Kidney capillary endothelial cell (primary cell): Measurements from ENCODE around the gene PLEKHM3.

ENCODE experiments used
- DNase-seq: peaks from one replicate; pipeline ENCODE4 v3.0.0-alpha.2; 2018; ENCODE audit warnings: low spot score

PLEKHM3 gene

DNA sequence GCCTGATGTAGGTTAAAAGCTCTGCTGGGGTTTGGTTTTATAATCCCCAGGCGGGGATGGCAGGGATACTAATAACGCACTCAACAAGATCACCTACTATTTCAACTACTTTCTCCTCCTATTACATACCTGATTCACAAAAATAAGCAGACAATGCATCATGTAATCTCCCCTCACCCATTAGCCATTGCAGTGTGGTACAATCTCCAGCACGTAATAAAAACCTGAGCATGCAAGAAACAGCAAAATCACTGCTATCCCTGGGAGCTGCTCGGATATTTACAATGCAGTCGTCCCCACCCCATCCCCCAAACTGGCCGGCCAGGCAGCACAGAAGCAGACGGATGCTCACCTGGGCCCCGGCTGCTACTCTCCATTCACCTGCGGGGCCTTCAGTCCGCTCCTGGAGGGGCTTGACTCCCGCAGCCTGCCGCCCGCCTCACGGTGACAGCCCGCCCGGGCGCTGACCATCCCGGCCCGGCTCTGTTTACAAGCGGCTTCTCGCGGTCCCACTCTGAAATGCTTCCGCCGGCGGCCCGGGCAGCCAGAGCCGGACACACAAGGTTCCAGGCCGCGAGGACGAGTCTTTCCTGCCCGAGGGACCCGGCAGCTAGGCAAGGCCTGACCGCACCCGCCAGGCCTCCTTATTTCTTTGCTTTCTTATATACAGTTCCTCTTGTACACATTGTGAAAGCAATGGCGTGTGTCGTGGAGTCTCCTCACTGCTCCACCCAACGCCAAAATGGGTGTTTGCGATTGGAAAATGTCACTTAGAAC, at the start of gene PLEKHM3:
PLEKHM3 (minus strand) TSS at position 491 of the 777 bp plus-strand sequence. CDS start 23,888 bp downstream, outside the sequence.
- DNase-seq: peak; percentile 75

- DNase-seq: no peak
These were observed 49.5 kb upstream of the PLEKHM3 start for GRCh38 chr2:208074610-208075356.

DNA sequence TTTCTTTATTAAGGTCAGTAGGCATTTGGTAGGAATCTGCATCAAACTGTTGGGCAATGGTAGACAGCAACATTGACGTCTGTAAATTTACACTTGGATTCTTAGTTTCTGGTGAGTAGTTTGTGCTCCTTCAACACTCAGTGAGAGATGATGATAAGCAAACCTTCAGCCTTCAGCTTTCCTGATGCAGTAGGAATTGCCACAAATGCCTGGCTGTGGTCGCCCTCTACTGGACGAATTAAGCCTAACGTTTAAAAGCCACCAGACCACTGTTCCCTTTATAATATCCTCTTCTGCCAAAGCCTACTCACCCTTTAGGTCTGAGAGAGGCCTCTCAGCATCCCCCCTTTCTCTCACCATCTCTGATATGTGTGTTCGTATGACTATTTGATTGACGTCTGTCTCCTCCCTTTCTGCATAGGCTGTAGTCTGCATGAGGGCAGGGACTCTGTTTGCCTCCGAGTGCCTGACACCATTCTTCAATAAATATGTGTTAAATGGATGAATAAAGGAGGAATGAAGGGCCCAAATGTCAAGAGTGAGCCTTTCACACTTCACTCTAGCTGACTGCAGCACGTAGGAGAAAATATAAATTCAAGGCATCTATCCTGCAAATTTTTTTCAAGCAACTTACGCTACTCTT, 47.0 kb upstream of the PLEKHM3 start:
- DNase-seq: peak; percentile 58

- DNase-seq: no peak
These were observed 43.9 kb upstream of the PLEKHM3 start for GRCh38 chr2:208069186-208069585.

GRCh38 chr2:208066016-208066415, 40.7 kb upstream of the PLEKHM3 start:
- no peak for DNase-seq

DNA sequence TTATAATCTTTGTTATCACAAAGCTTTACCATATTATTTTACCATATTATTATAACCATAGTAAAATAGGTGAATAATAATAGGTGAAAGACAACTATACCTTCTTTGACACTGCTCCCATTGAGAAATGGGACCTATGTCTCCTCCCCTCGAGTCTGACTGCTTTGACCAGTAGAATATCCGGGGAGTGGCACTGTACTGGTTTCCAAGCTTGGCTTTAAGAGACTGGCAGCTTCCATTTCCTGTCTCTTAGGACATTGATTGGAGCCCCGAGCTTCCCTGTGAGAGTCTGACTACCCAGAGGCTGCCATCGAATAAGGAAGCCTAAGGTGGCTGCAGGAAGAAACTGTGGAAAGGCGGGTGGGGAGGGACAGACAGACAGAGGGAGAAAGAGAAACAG, 40.1 kb upstream of the PLEKHM3 start:
- DNase-seq: no peak

DNA sequence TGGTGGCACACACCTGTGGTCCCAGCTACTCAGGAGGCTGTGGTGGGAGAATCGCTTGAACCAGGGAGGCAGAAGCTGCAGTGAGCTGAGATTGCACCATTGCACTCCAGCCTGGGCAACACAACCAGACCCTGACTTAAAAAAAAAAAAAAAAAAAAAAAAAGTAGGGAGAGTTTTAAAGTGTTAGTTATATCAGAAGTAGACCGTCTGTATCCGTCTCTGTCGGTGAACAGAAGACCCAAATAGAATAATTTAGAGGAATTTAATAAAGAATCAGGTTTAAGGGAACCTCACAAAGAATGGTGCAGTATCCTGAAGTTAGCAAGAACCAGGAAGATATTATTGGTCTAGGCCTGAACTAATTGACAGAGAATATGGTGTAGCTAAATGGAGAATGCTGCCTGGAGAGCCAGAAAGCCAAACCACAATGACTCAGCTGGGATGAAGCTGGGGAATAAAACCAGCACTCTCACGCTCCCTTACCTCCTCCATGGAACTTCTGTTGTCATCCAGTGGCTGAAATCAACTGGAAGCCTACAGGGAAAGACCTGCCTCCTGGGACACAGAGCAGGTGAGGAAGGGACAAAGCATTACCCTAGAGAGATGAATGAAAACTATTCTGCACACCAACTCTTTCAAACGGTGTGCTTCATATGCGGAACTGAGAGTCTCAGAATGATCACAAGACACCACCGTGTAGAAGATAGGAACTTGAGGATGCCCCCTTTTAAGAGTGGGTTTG, 39.1 kb upstream of the PLEKHM3 start:
- no peak for DNase-seq

GRCh38 chr2:208062961-208063360, 37.6 kb upstream of the PLEKHM3 start:
- DNase-seq: no peak

DNA sequence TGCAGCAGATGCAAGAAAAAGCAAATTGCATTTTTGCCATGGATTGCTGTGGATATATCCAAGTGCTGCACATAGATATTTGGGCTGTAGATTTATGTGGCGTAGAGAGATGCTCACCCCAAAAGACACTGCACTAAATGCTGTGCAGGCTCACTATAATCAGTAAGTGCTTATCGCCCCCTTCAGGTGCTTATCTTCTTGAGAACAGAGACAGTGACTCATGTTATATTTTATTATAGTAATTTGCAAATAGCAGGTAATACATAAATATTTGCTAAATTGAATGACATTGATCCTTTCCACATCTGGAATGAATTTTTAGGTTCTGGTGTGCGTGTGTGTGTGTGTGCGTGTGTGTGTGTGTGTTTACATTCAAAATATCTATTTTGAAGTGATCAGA, 36.8 kb upstream of the PLEKHM3 start:
- no peak for DNase-seq

GRCh38 chr2:208057108-208057507, 31.8 kb upstream of the PLEKHM3 start:
- no peak for DNase-seq

GRCh38 chr2:208049441-208049840, 24.1 kb upstream of the PLEKHM3 start:
- no peak for DNase-seq

GRCh38 chr2:208049006-208049405, 23.7 kb upstream of the PLEKHM3 start:
- no peak for DNase-seq

GRCh38 chr2:208047840-208048239, 22.5 kb upstream of the PLEKHM3 start:
- no peak for DNase-seq

DNA sequence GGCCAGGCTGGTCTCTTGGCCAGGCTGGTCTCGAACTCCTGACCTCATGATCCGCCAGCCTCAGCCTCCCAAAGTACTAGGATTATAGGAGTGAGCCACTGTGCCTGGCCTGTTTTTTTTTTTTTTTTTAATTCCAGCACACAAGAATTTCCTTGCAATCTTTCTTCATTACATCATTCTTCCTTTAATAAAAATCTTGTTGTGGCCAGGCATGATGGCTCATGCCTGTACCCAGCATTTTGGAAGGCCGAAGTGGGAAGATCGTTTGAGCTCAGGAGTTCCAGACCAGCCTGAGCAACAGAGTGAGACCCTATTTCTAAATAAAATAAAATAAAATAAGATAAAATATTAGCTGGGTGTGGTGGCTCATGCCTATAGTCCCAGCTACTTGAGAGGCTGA, 21.4 kb upstream of the PLEKHM3 start:
- no peak for DNase-seq

GRCh38 chr2:208042450-208042849, 17.1 kb upstream of the PLEKHM3 start:
- DNase-seq: no peak

- no peak for DNase-seq
These were observed 16.7 kb upstream of the PLEKHM3 start for GRCh38 chr2:208042041-208042440.

GRCh38 chr2:208040199-208041171, 15.2 kb upstream of the PLEKHM3 start:
- peak; percentile 65 for DNase-seq

- no peak for DNase-seq
These were observed 14.2 kb upstream of the PLEKHM3 start for GRCh38 chr2:208039376-208040110.

DNA sequence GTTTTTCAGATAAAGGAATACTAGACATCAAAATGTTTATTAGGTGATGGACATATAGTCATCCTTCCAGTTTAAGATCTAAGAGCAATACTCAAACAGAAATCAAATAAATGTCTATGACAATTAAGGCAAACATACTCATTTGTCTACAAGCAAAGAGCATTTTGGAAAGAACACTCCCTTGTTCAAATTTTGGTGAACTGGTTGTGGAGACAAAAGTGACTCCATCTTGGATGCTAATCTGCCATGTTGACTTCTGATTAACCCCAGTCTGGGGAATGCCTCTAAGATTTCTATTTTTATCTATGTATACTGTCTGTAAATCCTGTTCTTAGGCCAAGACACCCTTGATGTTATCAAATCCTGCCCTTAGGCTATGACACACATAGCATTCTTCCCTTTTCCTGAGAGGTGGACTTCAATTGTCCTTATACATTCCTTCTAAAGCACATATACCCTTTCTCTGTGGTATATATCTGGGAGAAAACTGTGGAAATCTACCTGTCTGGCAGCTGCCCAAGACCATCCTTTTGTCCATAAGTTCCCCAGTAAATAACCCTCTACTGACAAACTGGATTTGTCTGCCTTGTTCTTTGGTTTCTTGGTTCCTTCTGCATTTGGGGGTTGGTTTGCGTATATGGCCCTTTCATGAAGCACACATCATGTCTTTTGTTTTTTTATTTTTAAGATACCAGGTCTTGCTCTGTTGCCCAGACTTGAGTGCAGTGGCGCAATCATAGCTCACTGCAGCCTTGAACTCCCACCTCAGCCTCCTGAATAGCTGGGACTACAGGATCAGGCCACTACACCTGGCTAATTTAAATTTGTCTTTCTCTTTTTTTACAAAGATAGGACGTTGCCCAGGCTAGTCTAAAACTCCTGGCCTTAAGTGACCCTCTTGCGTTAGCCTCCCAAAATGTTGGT, 12.5 kb upstream of the PLEKHM3 start:
- DNase-seq: no peak
